K562 (cell line): Measurements from ENCODE around the gene DOCK4. TPM values are rescaled to one million over a fixed set of nuclear protein-coding genes. Genes with fewer than 3 reads are reported as not detected.

Experiments used
- ATAC-seq: fragments of 200-7000 bp; cut with Tn5 transposase; 3 replicates; pipeline ENCODE4 v1.9.1; 2020; ENCODE audit warnings: moderate library complexity
- BruUV-seq: library from RNA; stranded (reverse); fragments of 400-500 nt; replicated peaks from 2 replicates; lab custom pipeline; 2021; lab: Mats Ljungman, UMichigan
- CTCF ChIA-PET: fragments of 300-600 bp; formaldehyde crosslinking; extraction: SDS; loops from one replicate; lab custom pipeline; 2021; ENCODE audit warnings: low intra/inter-chr PET ratio; lab: Yijun Ruan, JAX
- POLR2A ChIA-PET: fragments of 300-600, 350-650 bp; sonication (Branson Sonifier 250); formaldehyde crosslinking; extraction: SDS; loops from one replicate; lab custom pipeline; 2021; ENCODE audit warnings: antibody characterized with exemption, inconsistent platforms; lab: Yijun Ruan, JAX
- DNase-seq, 4 experiments: peaks; one replicate each; pipeline versions ENCODE4 v3.0.0 to v3.0.0-alpha.2; 2011 to 2018; ENCODE audit warnings: low spot score in 3 of 4, mixed read lengths in 3 of 4; ENCODE audit errors: extremely low read depth in 1 of 4
- FAIRE-seq: peaks from 2 replicates; lab custom pipeline; 2011; peaks lifted over from hg19 to GRCh38; lab: Jason Lieb, UNC
- H2AFZ ChIP-seq: 2 replicates; pipeline ENCODE4 v1.6.0; 2011; ENCODE audit warnings: low read depth, low read length, control low read depth, inconsistent platforms
- H3K27ac ChIP-seq: fragments of 200-600 bp; 3 replicates; pipeline ENCODE4 v1.8.0; 2011; ENCODE audit warnings: low read depth, mild to moderate bottlenecking, control low read depth, inconsistent platforms, low read length, moderate library complexity, mixed read lengths; ENCODE audit errors: extremely low read depth
- H3K27me3 ChIP-seq, 2 experiments: fragments of 300-600 bp in 1 of 2; 2 replicates in 1 of 2; 3 replicates in 1 of 2; pipeline versions ENCODE4 v1.6.0 to v1.8.0; 2011; ENCODE audit warnings: inconsistent platforms in 2 of 2, low read length in 2 of 2, mild to moderate bottlenecking in 1 of 2, mixed read lengths in 1 of 2, moderate library complexity in 1 of 2; ENCODE audit not compliant: control insufficient read depth in 2 of 2, insufficient read depth in 2 of 2
- H3K36me3 ChIP-seq: fragments of 300-600 bp; 3 replicates; pipeline ENCODE4 v1.8.0; 2011; ENCODE audit warnings: mild to moderate bottlenecking, low read length, inconsistent platforms; ENCODE audit not compliant: control insufficient read depth, insufficient read depth
- H3K4me1 ChIP-seq, 2 experiments: fragments of 200-600 bp in 1 of 2; replicated peaks in 1 of 2; 2 replicates in 1 of 2; 3 replicates in 1 of 2; pipeline versions ENCODE4 v1.5.1 to v1.8.0; 2011; ENCODE audit warnings: inconsistent platforms in 2 of 2, low read length in 2 of 2, mild to moderate bottlenecking in 1 of 2, mixed read lengths in 1 of 2, moderate library complexity in 1 of 2; ENCODE audit not compliant: control insufficient read depth in 2 of 2, insufficient read depth in 2 of 2
- H3K4me2 ChIP-seq: 2 replicates; pipeline ENCODE4 v1.6.1; 2011; ENCODE audit warnings: low read length, control low read depth, inconsistent platforms, mixed read lengths; ENCODE audit not compliant: insufficient read depth
- H3K4me3 ChIP-seq: fragments of 200-600 bp; sonication (generic), shearing (Covaris generic); 2 replicates; pipeline ENCODE4 v1.5.1; 2016; ENCODE audit warnings: control low read depth, inconsistent platforms
- H3K79me2 ChIP-seq: fragments of 200-600 bp; 3 replicates; pipeline ENCODE4 v1.8.0; 2011; ENCODE audit warnings: low read length, inconsistent platforms; ENCODE audit not compliant: control insufficient read depth, insufficient read depth
- H3K9ac ChIP-seq, 2 experiments: 2 replicates each; pipeline versions ENCODE4 v1.6.0 to v1.6.1; 2011; ENCODE audit warnings: low read depth in 2 of 2, low read length in 2 of 2, control low read depth in 1 of 2, inconsistent platforms in 1 of 2, mild to moderate bottlenecking in 1 of 2, mixed read lengths in 1 of 2; ENCODE audit not compliant: insufficient read depth in 1 of 2
- H3K9me1 ChIP-seq: one replicate; pipeline ENCODE4 v1.6.0; 2011; ENCODE audit warnings: inconsistent platforms, mild to moderate bottlenecking, low read length, moderate library complexity; ENCODE audit not compliant: control insufficient read depth, insufficient read depth
- H3K9me3 ChIP-seq: replicated peaks from 2 replicates; pipeline ENCODE4 v1.5.1; 2011; ENCODE audit warnings: low read depth, low read length, inconsistent platforms; ENCODE audit not compliant: control insufficient read depth, insufficient read depth
- H4K20me1 ChIP-seq: replicated peaks from 2 replicates; pipeline ENCODE4 v1.6.1; 2011; ENCODE audit warnings: low read length, inconsistent platforms, mixed read lengths; ENCODE audit not compliant: control insufficient read depth, insufficient read depth
- MXI1 ChIP-seq: IDR thresholded peaks from 2 replicates; pipeline ENCODE4 v1.6.1; 2011; ENCODE audit warnings: low read depth, mild to moderate bottlenecking, improper control_type of control experiment, low read length
- MYBL2 ChIP-seq, 2 experiments: fragments of 450-650 bp in 1 of 2; sonication (generic) in 1 of 2; formaldehyde crosslinking in 1 of 2; IDR thresholded peaks; 2 replicates each; pipeline versions ENCODE4 v1.6.1 to v1.8.1; 2017 to 2022; ENCODE audit warnings: borderline replicate concordance in 1 of 2, inconsistent platforms in 1 of 2, low read depth in 1 of 2, mild to moderate bottlenecking in 1 of 2, missing genetic modification reagents in 1 of 2, moderate library complexity in 1 of 2
- MYNN ChIP-seq, 2 experiments: sonication (generic); formaldehyde crosslinking in 1 of 2; IDR thresholded peaks; 2 replicates each; pipeline versions ENCODE4 v1.5.0 to v1.6.1; 2016 to 2020; ENCODE audit warnings: antibody characterized with exemption in 1 of 2, missing genetic modification reagents in 1 of 2
- NR4A1 ChIP-seq, 2 experiments: fragments of 250-450 bp in 1 of 2; fragments of 450-650 bp in 1 of 2; sonication (Bioruptor Pico) in 1 of 2; IDR thresholded peaks; 2 replicates each; pipeline versions ENCODE4 v1.4.0 to v1.6.1; 2016 to 2020; ENCODE audit warnings: mild to moderate bottlenecking in 2 of 2, missing compliant biosample characterization in 1 of 2, missing genetic modification characterization in 1 of 2, moderate library complexity in 1 of 2
- PRDM10 ChIP-seq: fragments of 450-650 bp; IDR thresholded peaks from 2 replicates; pipeline ENCODE4 v1.6.1; 2018; ENCODE audit not compliant: partially characterized antibody
- RBBP5 ChIP-seq: fragments of 200-600 bp; sonication (generic); IDR thresholded peaks from 2 replicates; pipeline ENCODE4 v1.6.1; 2012; ENCODE audit warnings: borderline replicate concordance, mild to moderate bottlenecking, low read length, control low read depth, inconsistent platforms; ENCODE audit not compliant: insufficient read depth, poor library complexity, severe bottlenecking
- SMC3 ChIP-seq: conservative IDR thresholded peaks from 2 replicates; pipeline ENCODE4 v1.6.1; 2011; ENCODE audit warnings: low read depth, low read length, improper control_type of control experiment; ENCODE audit not compliant: insufficient read depth
- XRCC4 ChIP-seq: IDR thresholded peaks from one replicate; pipeline ENCODE4 v1.6.1; 2011; ENCODE audit not compliant: insufficient read depth, insufficient read length; ENCODE audit errors: extremely low read depth
- ZBTB9 ChIP-seq: fragments of 450-650 bp; formaldehyde crosslinking; IDR thresholded peaks from 2 replicates; pipeline ENCODE4 v1.4.0; 2020; ENCODE audit warnings: mild to moderate bottlenecking, moderate library complexity
- ZC3H11A ChIP-seq: IDR thresholded peaks from 2 replicates; pipeline ENCODE4 v1.6.1; 2012; ENCODE audit warnings: low read depth, low read length, improper control_type of control experiment
- ZNF592 ChIP-seq: fragments of 450-650 bp; IDR thresholded peaks from 2 replicates; pipeline ENCODE4 v1.6.1; 2017; ENCODE audit warnings: antibody characterized with exemption, mild to moderate bottlenecking
- WGBS: fragments of 100-300 bp; shearing (Covaris generic); methylation state at CpG from one replicate; pipeline ENCODE4 v1.1.6; 2016; ENCODE audit warnings: low coverage, mixed read lengths; ENCODE audit not compliant: insufficient coverage; ENCODE audit errors: missing lambda C conversion rate; 5-methylcytosine and 5-hydroxymethylcytosine counted together
- in situ Hi-C: fragments of 300-500 bp; cut with MboI; formaldehyde crosslinking; loops from 4 replicates; pipeline ENCODE4 v1.15.0; 2018; ENCODE audit warnings: inconsistent platforms, mixed read lengths
- intact Hi-C: fragments of 100-400 bp; cut with micrococcal nuclease; formaldehyde crosslinking; loops from 2 replicates; pipeline ENCODE4 v1.14.2; 2022
- polyA plus RNA-seq, 8 experiments: library from polyadenylated mRNA; depleted of rRNA in 4 of 8; stranded (reverse) in 5 of 8; unstranded in 3 of 8; fragments of >200 nt; fragmentation: Nextera tagmentation in 2 of 8; fragmentation: Illumina TruSeq in 1 of 8; extraction: Ambion mirVana in 2 of 8; extraction: Trizol in 1 of 8; gene quantifications; 2 replicates each; pipeline versions ENCODE4 v1.2.1 to v1.2.3, GENCODE V29; 2011 to 2014; ENCODE audit warnings: inconsistent platforms in 1 of 8, missing spikeins in 1 of 8
- total RNA-seq, 7 experiments: library from RNA; depleted of rRNA in 6 of 7; stranded (reverse); fragments of >200 nt in 6 of 7; fragmentation: Illumina TruSeq in 2 of 7; extraction: Trizol in 2 of 7; gene quantifications; 2 replicates each; pipeline versions ENCODE4 v1.2.1 to v1.2.3, GENCODE V29; 2011 to 2021; ENCODE audit warnings: low replicate concordance in 1 of 7

DOCK4 gene
- total and polyA plus RNA-seq, 9 of the 15 experiments (the other 6 are each of a cell fraction or from before 2014, with no cell fraction given): 0.42 to 5.7 (median 2.3) TPM

GRCh38 chr7:111756687-111757178 is 449.5 kb downstream of the DOCK4 start:
- H3K4me1 ChIP-seq: no peaks in the 10 kb centered on the region
- H3K4me3 ChIP-seq: no peak overlapping the region
- DNase-seq: no peak
- in situ Hi-C loops: loop anchor here (10.0 to 25.0 kb wide), 2 partner anchors 638 to 1131 kb away; no protein-coding TSS in a partner anchor
- intact Hi-C loops: no loop called here
- ATAC-seq: no peak
- WGBS: 16% methylated on average over 11 of the region's 11 CpGs
- POLR2A ChIA-PET: interaction anchor here (0.6 to 0.8 kb wide), 2 partner anchors 30 to 450 kb away, joined by 3 read pairs; no protein-coding TSS in a partner anchor
- H3K9me3 ChIP-seq: no peaks in the 10 kb centered on the region
- H3K4me2 ChIP-seq: no peak overlapping the region
- no TSS peak for BruUV-seq
- no peaks in the 10 kb centered on the region; the same call in 2 of the 3 replicates for H3K36me3 ChIP-seq
- no peak for FAIRE-seq
- no peaks in the 10 kb centered on the region for H3K9me1 ChIP-seq
- no peaks in the 10 kb centered on the region for H3K79me2 ChIP-seq
- no peaks in the 10 kb centered on the region for H4K20me1 ChIP-seq
- no peak overlapping the region for H3K9ac ChIP-seq
- H3K27ac ChIP-seq: no peak overlapping the region
- H2AFZ ChIP-seq: no peak overlapping the region
- peaks cover 6 to 13% of the 10 kb centered on the region in 2 experiments; a peak in 2 of 5 replicates for H3K27me3 ChIP-seq
- CTCF ChIA-PET: no interaction called here
- TF ChIP-seq ZBTB9 (CRISPR knock-in tag) (no peak), ZNF592 (no peak), RBBP5 (no peak), XRCC4 (no peak), MYBL2 (IDR thresholded peaks at IDR 0.05; ENCODE audit: low read depth) (no peak), MYBL2 (CRISPR knock-in tag; IDR thresholded peaks at IDR 0.05; ENCODE audit: borderline replicate concordance) (no peak), SMC3 (no peak), NR4A1 (CRISPR knock-in tag; IDR thresholded peaks at IDR 0.05) (no peak), NR4A1 (tag; IDR thresholded peaks at IDR 0.05) (no peak), MYNN (IDR thresholded peaks at IDR 0.05) (no peak), MYNN (CRISPR knock-in tag; IDR thresholded peaks at IDR 0.05) (no peak), MXI1 (no peak), ZC3H11A (no peak), PRDM10 (no peak)
